ENCODE measurements around the gene CRELD2. TPM values are rescaled to one million over a fixed set of nuclear protein-coding genes. Genes with fewer than 3 reads are reported as not detected.
A peak's percentile ranks its signal among the peaks of the same experiment; 100 is the strongest.

Gene CRELD2
- total RNA-seq, 3 donors from 2014 or later: 27.6 to 57.6 (median 32.2) TPM

GRCh38 chr22:49976439-49977175 is 58.2 kb downstream of the CRELD2 start:
- H3K4me1 ChIP-seq (ENCODE audit: low read depth): peaks cover 15% of the 10 kb centered on the region
- ATAC-seq (peak; percentile 18), DNase-seq (no peak)
- no peak for TF ChIP-seq CTCF (IDR thresholded peaks at IDR 0.05)
- H3K9me3 ChIP-seq: peaks cover 2% of the 10 kb centered on the region
- H3K36me3 ChIP-seq (ENCODE audit: low read depth): no peaks in the 10 kb centered on the region
- H3K4me3 ChIP-seq: no peak overlapping the region
- intact Hi-C loops (cut with DNase I, micrococcal nuclease): no loop called here

Small RNA genes within 50 kb of the gene (microRNA-seq; reads per million reads assigned to microRNA genes)
- gene MIR6821: not detected

Other genes starting within 250 kb of the CRELD2 start
- gene BRD1, start 90.8 kb upstream of the CRELD2 start, total RNA-seq: 10 to 100 TPM; 33.4 to 51.3 (median 48.4) TPM
- 10 to 100 TPM; 13.7 to 18.2 (median 18.1) TPM for gene ZBED4, start 64.8 kb upstream of the CRELD2 start, total RNA-seq
- 10 to 100 TPM; 21.7 to 28.7 (median 25.5) TPM for gene ALG12, start 196 bp upstream of the CRELD2 start, total RNA-seq
- 100 to 1,000 TPM in 1 of 3 donors, 10 to 100 TPM in 2; 56.4 to 106 (median 58.7) TPM for gene PIM3, start 42.1 kb downstream of the CRELD2 start, total RNA-seq
- gene IL17REL, start 94.1 kb downstream of the CRELD2 start, total RNA-seq: under 1 TPM in 2 of 3 donors, not detected in 1; 0.09 to 0.43 TPM
- gene TTLL8, start 139.7 kb downstream of the CRELD2 start, total RNA-seq: not detected
- gene MLC1, start 166.8 kb downstream of the CRELD2 start, total RNA-seq: under 1 TPM in 1 of 3 donors, not detected in 2; 0.16 TPM
- gene MOV10L1, start 171.4 kb downstream of the CRELD2 start, total RNA-seq: 1 to 10 TPM in 1 of 3 donors, under 1 TPM in 2; 0.29 to 1.0 (median 0.49) TPM

All from mucosa of descending colon (tissue), 3 donors.